ENCODE measurements around the gene QRICH2.
"Not testable (repeated sequence)": the region's sequence is repeated elsewhere in the genome, so short reads cannot be mapped to it uniquely, and the experiment has no call there.

The QRICH2 gene

DNA sequence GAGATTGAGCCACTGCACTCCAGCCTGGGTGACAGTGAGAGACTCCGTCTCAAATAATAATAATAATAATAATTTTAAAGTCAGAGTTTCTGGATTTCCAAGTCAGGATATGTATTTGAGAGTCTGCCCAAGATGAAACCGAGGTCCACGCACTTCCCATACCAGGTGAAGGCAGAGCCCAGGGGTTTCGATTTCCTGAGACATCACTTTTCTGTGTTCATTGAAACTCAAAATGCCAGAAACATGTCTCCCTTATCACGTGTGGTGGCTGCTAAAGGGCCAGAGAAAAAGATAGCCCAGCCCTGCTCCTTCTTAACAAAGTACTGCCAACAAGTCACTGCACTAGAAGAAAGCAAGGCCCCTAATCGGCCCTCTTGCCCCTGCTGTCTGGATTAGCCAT lies 57.9 kb downstream of the QRICH2 start:
- H3K9me3 ChIP-seq, result no peaks in the 10 kb centered on the region
- no peak overlapping the region for H3K9ac ChIP-seq
- no peak overlapping the region for H3K4me3 ChIP-seq
- H3K36me3 ChIP-seq, result no peaks in the 10 kb centered on the region
- no peaks in the 10 kb centered on the region for H3K27me3 ChIP-seq
- no peak overlapping the region for H3K27ac ChIP-seq
- TF ChIP-seq Cebpa-rat (IDR thresholded peaks at IDR 0.05), result no peak
- no peaks in the 10 kb centered on the region for H4K20me1 ChIP-seq
- H3K4me2 ChIP-seq, result no peak overlapping the region
- peaks cover 49% of the 10 kb centered on the region for H3K4me1 ChIP-seq

DNA sequence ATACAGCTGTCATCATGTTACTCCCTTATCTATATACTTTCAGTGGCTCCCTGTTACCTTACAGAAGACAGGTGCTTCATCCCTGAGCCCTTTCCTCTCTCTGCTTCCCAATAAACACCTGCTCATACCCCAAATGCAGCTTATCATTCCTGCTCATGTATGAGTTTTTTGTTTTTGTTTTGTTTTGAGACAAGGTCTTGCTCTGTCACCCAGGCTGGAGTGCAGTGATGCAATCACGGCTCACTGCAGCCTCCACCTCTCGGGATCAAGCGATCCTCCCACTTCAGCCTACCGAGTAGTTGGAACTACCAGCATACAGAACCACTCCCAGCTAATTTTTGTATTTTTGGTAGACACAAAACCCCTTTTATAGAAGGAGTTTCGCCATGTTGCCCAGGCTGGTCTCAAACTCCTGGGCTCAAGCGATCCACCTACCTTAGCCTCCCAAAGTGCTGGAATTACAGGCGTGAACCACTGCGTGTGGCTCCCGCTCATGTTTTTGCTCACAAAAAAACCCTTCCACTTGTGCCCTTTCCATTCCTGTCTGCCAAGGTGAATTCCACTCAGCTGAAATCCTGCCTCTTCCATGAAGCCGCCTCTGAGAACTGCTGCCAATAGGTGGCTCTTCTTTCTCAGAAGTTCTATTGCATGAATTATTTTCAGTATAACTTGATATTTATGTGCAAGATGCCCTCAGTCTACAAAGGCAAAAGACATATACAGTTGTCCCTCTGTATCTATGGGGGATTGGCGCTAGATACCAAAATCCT lies 59.9 kb downstream of the QRICH2 start:
- Histone ChIP-seq H3K4me2 (no peak overlapping the region), H3K4me3 (no peak overlapping the region), H3K4me1 (peaks cover 64% of the 10 kb centered on the region), H3K36me3 (no peaks in the 10 kb centered on the region), H4K20me1 (no peaks in the 10 kb centered on the region), H3K27ac (no peak overlapping the region), H3K9ac (no peak overlapping the region), H3K9me3 (no peaks in the 10 kb centered on the region), H3K27me3 (peaks cover 4% of the 10 kb centered on the region)
- TF ChIP-seq Cebpa-rat (IDR thresholded peaks at IDR 0.05), result no peak

DNA sequence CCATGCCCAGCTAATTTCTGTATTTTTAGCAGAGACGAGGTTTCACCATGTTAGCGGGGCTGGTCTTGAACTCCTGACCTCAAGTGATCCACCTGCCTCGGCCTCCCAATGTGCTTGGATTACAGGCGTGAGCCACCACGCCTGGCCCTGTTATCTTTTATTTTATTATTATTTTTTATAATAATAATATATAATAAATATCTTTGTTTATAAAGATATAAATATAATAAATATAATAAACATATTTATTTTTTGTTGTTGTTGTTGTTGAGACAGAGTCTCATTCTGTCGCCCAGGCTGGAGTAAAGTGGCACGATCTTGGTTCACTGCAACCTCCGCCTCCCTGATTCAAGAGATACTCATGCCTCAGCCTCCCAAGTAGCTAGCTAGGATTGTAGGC lies 60.8 kb downstream of the QRICH2 start:
- H3K4me1 ChIP-seq, result peaks cover 59% of the 10 kb centered on the region

DNA sequence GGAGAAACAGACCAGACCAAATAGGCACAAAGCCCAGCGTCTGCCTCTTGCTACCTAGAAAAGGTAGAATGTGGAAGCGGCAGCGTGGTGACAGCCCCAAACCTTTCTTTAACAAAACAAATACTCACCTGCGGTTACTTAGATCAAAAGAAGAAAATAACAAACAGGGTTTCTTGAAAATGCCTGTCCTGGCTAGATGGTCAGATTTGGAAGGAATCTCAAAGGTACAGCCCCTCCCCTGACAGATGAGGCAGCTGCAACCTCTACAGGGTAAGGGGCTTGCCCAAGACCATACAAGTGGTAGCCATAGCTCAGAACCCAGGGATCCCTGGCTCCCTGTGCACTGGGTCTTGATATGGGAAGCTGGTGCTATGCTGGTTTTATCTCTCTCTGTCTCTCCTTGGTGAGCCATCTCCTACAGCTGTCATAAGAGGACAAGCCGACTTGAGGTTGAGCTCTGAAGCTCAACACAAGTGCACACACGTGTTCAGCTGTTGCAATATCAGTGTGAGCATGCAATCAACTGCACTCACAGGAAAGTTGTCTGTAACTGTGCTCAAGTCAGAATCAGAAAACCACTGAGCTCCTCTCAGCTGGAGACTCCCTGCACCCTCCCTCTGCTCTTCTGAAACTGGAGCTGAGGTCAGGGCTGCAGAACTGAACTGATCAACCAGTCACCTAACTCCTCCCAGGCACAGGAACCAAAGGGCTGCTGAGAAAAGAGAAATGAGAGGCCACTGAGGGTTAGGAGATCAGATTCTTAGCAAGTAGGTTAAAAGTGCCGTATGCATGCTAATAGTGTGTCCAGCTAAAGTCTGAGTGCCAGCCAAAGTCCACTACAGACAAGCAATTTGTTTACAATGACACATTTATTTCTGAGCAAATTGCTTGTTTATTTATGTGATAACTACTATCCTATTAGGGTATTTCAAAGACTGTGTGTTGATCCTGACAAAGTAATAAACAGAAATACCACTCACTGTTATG lies 61.7 kb downstream of the QRICH2 start:
- Histone ChIP-seq H3K4me1 (peaks cover 50% of the 10 kb centered on the region), H3K4me2 (peak overlapping the region; percentile 50), H3K27ac (no peak overlapping the region), H3K27me3 (peaks cover 22% of the 10 kb centered on the region), H3K4me3 (no peak overlapping the region), H3K9me3 (no peaks in the 10 kb centered on the region), H3K36me3 (no peaks in the 10 kb centered on the region), H3K9ac (no peak overlapping the region), H4K20me1 (no peaks in the 10 kb centered on the region)
- peak; percentile 69 for TF ChIP-seq Cebpa-rat (IDR thresholded peaks at IDR 0.05)

More for the DNA sequence above, 60.8 kb downstream of the QRICH2 start:
- H3K9ac ChIP-seq, result no peak overlapping the region
- H3K27ac ChIP-seq, result no peak overlapping the region
- H3K9me3 ChIP-seq, result no peaks in the 10 kb centered on the region
- no peaks in the 10 kb centered on the region for H3K36me3 ChIP-seq
- no peak for TF ChIP-seq Cebpa-rat (IDR thresholded peaks at IDR 0.05)
- H3K27me3 ChIP-seq, result peaks cover 13% of the 10 kb centered on the region
- no peaks in the 10 kb centered on the region for H4K20me1 ChIP-seq
- peak overlapping the region; percentile 50 for H3K4me2 ChIP-seq
- H3K4me3 ChIP-seq, result no peak overlapping the region

DNA sequence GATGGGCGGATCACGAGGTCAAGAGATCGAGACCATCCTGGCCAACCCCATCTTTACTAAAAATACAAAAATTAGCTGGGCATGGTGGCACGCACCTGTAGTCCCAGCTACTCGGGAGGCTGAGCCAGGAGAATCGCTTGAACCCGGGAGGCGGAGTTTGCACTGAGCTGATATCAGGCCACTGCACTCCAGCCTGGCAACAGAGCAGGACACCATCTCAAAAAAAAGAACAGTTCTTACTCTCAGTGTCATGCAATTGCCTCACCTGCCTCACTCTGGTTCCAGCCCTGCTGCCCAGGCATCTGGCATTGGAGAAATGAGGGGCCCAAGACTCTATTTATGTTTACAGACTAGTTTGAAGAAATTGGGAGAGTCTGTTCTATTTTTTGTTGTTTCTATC lies 63.4 kb downstream of the QRICH2 start:
- H3K4me1 ChIP-seq, result peaks cover 50% of the 10 kb centered on the region
- H3K27ac ChIP-seq, result not testable (repeated sequence)

DNA sequence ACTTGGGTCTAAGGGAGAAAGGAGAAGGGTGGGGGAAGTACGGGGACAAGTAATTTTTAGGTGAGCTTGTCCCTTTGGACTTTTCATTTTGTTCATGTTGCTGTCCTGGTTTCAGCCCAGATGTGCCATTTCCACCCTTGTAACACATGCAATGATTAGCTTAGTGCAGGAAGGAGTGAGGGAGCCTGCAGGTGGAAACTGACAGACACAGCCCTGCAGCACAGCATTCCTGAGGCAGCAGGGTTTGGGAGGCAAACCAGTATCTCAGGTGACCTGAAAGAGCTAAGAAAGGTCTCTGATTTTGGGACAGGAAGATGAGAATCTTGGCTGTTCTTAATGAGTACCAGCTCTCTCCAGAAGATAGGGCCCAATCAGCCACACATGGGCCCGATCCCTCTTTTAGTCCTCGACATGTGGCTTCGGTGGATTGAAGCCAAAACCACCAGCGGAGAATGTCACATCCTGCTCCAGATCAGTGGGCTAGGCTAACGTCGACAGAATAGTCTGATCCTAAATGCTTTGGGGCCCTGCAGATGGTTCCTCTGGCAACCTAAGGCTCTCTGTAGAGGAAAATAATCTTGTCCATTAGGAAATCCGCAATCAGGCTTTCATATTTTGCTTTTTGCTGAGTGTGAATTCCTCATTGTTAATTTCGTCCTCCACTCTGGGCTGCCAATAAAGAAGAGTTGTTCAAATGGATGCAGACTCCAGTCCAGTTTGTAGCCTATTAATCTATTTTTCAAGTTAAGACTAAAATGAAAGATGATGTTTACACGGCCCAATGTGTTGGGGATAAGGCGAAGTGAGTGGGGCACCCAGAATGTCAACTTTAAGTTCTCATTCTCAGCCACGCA lies 64.0 kb downstream of the QRICH2 start:
- H3K9ac ChIP-seq, result no peak overlapping the region
- peak overlapping the region; percentile 68 for H3K4me2 ChIP-seq

More for the DNA sequence above, 63.4 kb downstream of the QRICH2 start:
- Histone ChIP-seq H3K27me3 (peaks cover 39% of the 10 kb centered on the region), H3K4me2 (peak overlapping the region; percentile 68)
- not testable (repeated sequence) for H3K4me3 ChIP-seq, H3K36me3 ChIP-seq, H3K9ac ChIP-seq, H3K9me3 ChIP-seq, H4K20me1 ChIP-seq

DNA sequence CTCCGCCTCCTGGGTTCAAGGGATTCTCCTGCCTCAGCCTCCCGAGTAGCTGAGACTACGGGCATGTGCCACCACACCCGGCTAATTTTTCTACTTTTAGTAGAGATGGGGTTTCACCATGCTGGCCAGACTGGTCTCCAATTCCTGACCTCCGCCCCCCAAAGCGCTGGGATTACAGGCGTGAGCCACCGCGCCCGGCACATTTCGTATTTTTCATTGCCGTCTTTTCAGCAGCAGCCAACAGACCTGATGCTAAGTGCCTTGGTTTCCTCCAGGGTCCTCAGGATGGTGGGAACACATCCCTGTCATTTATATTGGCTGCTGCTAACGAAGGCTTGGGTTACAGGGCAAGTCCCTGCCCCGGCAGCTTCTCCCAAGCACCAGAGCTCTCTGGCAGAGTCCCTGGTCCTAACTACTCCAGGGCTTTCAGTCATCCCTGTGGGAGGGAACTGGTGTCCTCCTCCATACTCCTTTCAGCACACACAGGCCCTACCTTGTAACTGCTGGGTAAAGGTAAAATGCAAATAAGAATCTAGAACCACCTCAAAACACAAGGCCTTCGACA lies 66.3 kb downstream of the QRICH2 start:
- H3K4me3 ChIP-seq, result no peak overlapping the region
- peaks cover 5% of the 10 kb centered on the region for H4K20me1 ChIP-seq
- H3K36me3 ChIP-seq, result no peaks in the 10 kb centered on the region
- no peaks in the 10 kb centered on the region for H3K9me3 ChIP-seq
- peaks cover 65% of the 10 kb centered on the region for H3K27me3 ChIP-seq
- peaks cover 46% of the 10 kb centered on the region for H3K4me1 ChIP-seq
- TF ChIP-seq Cebpa-rat (IDR thresholded peaks at IDR 0.05), result no peak
- H3K4me2 ChIP-seq, result no peak overlapping the region
- H3K27ac ChIP-seq, result no peak overlapping the region
- no peak overlapping the region for H3K9ac ChIP-seq

More for the DNA sequence above, 64.0 kb downstream of the QRICH2 start:
- H3K4me3 ChIP-seq, result no peak overlapping the region
- TF ChIP-seq Cebpa-rat (IDR thresholded peaks at IDR 0.05), result no peak
- no peaks in the 10 kb centered on the region for H3K9me3 ChIP-seq
- H4K20me1 ChIP-seq, result peaks cover 5% of the 10 kb centered on the region
- peaks cover 50% of the 10 kb centered on the region for H3K4me1 ChIP-seq
- peaks cover 45% of the 10 kb centered on the region for H3K27me3 ChIP-seq
- H3K27ac ChIP-seq, result no peak overlapping the region
- H3K36me3 ChIP-seq, result no peaks in the 10 kb centered on the region

DNA sequence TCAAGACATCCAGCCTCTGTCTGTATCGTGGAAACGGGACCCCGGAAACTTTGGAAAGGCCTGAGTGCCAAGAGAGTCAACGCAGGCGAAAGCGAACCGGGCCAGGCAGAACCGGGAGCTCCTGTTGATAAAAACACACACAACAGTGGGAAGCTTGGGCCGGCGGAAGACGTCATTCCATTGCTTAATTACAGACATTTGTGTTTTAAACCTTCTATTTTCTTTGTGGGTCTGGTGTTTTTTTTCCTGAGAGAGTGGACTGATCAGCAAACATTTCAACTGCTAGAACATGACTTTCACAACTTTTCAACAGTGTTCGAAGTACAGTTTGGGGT lies 66.9 kb downstream of the QRICH2 start:
- H3K9me3 ChIP-seq, result no peaks in the 10 kb centered on the region
- peak overlapping the region; percentile 46; the same call in 1 of the 2 replicates for H3K9ac ChIP-seq
- TF ChIP-seq Cebpa-rat (IDR thresholded peaks at IDR 0.05), result no peak
- H3K36me3 ChIP-seq, result no peaks in the 10 kb centered on the region
- H4K20me1 ChIP-seq, result peaks cover 5% of the 10 kb centered on the region
- peak overlapping the region; percentile 66 for H3K4me3 ChIP-seq
- H3K27ac ChIP-seq, result no peak overlapping the region
- peaks cover 40% of the 10 kb centered on the region for H3K4me1 ChIP-seq
- peak overlapping the region; percentile 94 for H3K4me2 ChIP-seq
- H3K27me3 ChIP-seq, result peaks cover 65% of the 10 kb centered on the region

All from BLaER1 (cell line).